ENCODE data around the gene CDKN3. TPM values are rescaled to one million over a fixed set of nuclear protein-coding genes. Genes with fewer than 3 reads are reported as not detected.

CDKN3 gene
- total RNA-seq, result 5.7 TPM

GRCh38 chr14:54396493-54397335 lies at the start of gene CDKN3:
Gene CDKN3, plus strand, starts transcription at chr14:54397007. Its CDS starts 62 bp downstream, at chr14:54397069.
- DNase-seq (ENCODE audit: low read depth in 2 of 3, low spot score in 2 of 3), result peak; percentile 84 to 100 (median 98)

- no peak for DNase-seq (ENCODE audit: low read depth in 2 of 3, low spot score in 2 of 3)
Measured at GRCh38 chr14:54347044-54347443, 49.8 kb upstream of the CDKN3 start.

- peak in 2 of 3 donors; percentile 35 to 71 for DNase-seq (ENCODE audit: low read depth in 2 of 3, low spot score in 2 of 3)
Measured at GRCh38 chr14:54348001-54348611, 48.7 kb upstream of the CDKN3 start.

- DNase-seq (ENCODE audit: low read depth in 2 of 3, low spot score in 2 of 3), result no peak
Measured at GRCh38 chr14:54348923-54349620, 47.7 kb upstream of the CDKN3 start.

- no peak for DNase-seq (ENCODE audit: low read depth in 2 of 3, low spot score in 2 of 3)
Measured at GRCh38 chr14:54349713-54350112, 47.1 kb upstream of the CDKN3 start.

GRCh38 chr14:54350203-54350602 lies 46.6 kb upstream of the CDKN3 start:
- DNase-seq (ENCODE audit: low read depth in 2 of 3, low spot score in 2 of 3), result no peak

GRCh38 chr14:54353266-54353665 lies 43.5 kb upstream of the CDKN3 start:
- DNase-seq (ENCODE audit: low read depth in 2 of 3, low spot score in 2 of 3), result no peak

GRCh38 chr14:54353694-54354093 lies 43.1 kb upstream of the CDKN3 start:
- DNase-seq (ENCODE audit: low read depth in 2 of 3, low spot score in 2 of 3), result no peak

GRCh38 chr14:54354096-54354495 lies 42.7 kb upstream of the CDKN3 start:
- DNase-seq (ENCODE audit: low read depth in 2 of 3, low spot score in 2 of 3), result peak in 1 of 3 donors; percentile 32

GRCh38 chr14:54354968-54355641 lies 41.7 kb upstream of the CDKN3 start:
- no peak for DNase-seq (ENCODE audit: low read depth in 2 of 3, low spot score in 2 of 3)

- no peak for DNase-seq (ENCODE audit: low read depth in 2 of 3, low spot score in 2 of 3)
Measured at GRCh38 chr14:54355698-54356097, 41.1 kb upstream of the CDKN3 start.

GRCh38 chr14:54356172-54356571 lies 40.6 kb upstream of the CDKN3 start:
- DNase-seq (ENCODE audit: low read depth in 2 of 3, low spot score in 2 of 3), result no peak

- DNase-seq (ENCODE audit: low read depth in 2 of 3, low spot score in 2 of 3), result no peak
Measured at GRCh38 chr14:54360667-54361066, 36.1 kb upstream of the CDKN3 start.

GRCh38 chr14:54362089-54362504 lies 34.7 kb upstream of the CDKN3 start:
- DNase-seq (ENCODE audit: low read depth in 2 of 3, low spot score in 2 of 3), result no peak

GRCh38 chr14:54362759-54363437 lies 33.9 kb upstream of the CDKN3 start:
- DNase-seq (ENCODE audit: low read depth in 2 of 3, low spot score in 2 of 3), result no peak

- no peak for DNase-seq (ENCODE audit: low read depth in 2 of 3, low spot score in 2 of 3)
Measured at GRCh38 chr14:54364555-54365415, 32.0 kb upstream of the CDKN3 start.

GRCh38 chr14:54366736-54367735 lies 29.8 kb upstream of the CDKN3 start:
- peak in 2 of 3 donors; percentile 67 to 83 for DNase-seq (ENCODE audit: low read depth in 2 of 3, low spot score in 2 of 3)

GRCh38 chr14:54368291-54368690 lies 28.5 kb upstream of the CDKN3 start:
- DNase-seq (ENCODE audit: low read depth in 2 of 3, low spot score in 2 of 3), result no peak
